Epithelial cell of esophagus (primary cell): ENCODE data around the gene NIN.
A peak's percentile ranks its signal among the peaks of the same experiment; 100 is the strongest.

ENCODE experiments used
- DNase-seq: peaks from one replicate; pipeline ENCODE4 v3.0.0; 2010; ENCODE audit warnings: low read depth
- H3K4me3 ChIP-seq: 2 replicates; pipeline ENCODE4 v1.5.1; 2011; ENCODE audit warnings: mild to moderate bottlenecking, low read length, control low read depth
- CTCF ChIP-seq: IDR thresholded peaks from 2 replicates; pipeline ENCODE4 v1.5.1; 2011; ENCODE audit warnings: low read depth, mild to moderate bottlenecking, low read length, control low read depth, inconsistent platforms; ENCODE audit not compliant: insufficient read depth; ENCODE audit errors: missing control alignments

NIN gene

GRCh38 chr14:50855558-50855957, 24.6 kb upstream of the NIN start:
- no peak overlapping the region for H3K4me3 ChIP-seq
- no peak for TF ChIP-seq CTCF
- DNase-seq: no peak

- no peak for DNase-seq
- H3K4me3 ChIP-seq: no peak overlapping the region
- no peak for TF ChIP-seq CTCF
Measured at GRCh38 chr14:50854521-50854920, 23.6 kb upstream of the NIN start.

- no peak for TF ChIP-seq CTCF
- DNase-seq: no peak
- H3K4me3 ChIP-seq: no peak overlapping the region
Measured at GRCh38 chr14:50853891-50854290, 22.9 kb upstream of the NIN start.

GRCh38 chr14:50846226-50846880, 15.4 kb upstream of the NIN start:
- no peak for TF ChIP-seq CTCF
- peak; percentile 56 for DNase-seq
- H3K4me3 ChIP-seq: no peak overlapping the region

- no peak for DNase-seq
- no peak overlapping the region for H3K4me3 ChIP-seq
- TF ChIP-seq CTCF: no peak
Measured at GRCh38 chr14:50845166-50845565, 14.2 kb upstream of the NIN start.

- no peak for TF ChIP-seq CTCF
- no peak overlapping the region for H3K4me3 ChIP-seq
- no peak for DNase-seq
Measured at GRCh38 chr14:50844391-50844790, 13.4 kb upstream of the NIN start.

- H3K4me3 ChIP-seq: no peak overlapping the region
- no peak for DNase-seq
- no peak for TF ChIP-seq CTCF
Measured at GRCh38 chr14:50839691-50840090, 8.7 kb upstream of the NIN start.
